ENCODE data around the gene CXXC1.

The CXXC1 gene

GRCh38 chr18:50284255-50284885, 3.1 kb downstream of the CXXC1 start:
- peaks cover 16% of the 10 kb centered on the region for H3K36me3 ChIP-seq (ENCODE audit: control insufficient read depth, insufficient read depth, low read length)
- 100% methylated on average over 2 of the region's 15 CpGs for WGBS (ENCODE audit: insufficient coverage, insufficient read length)
- H3K9me3 ChIP-seq (ENCODE audit: control insufficient read depth, insufficient read depth, low read length), result no peaks in the 10 kb centered on the region
- no peak overlapping the region for H3K4me3 ChIP-seq (ENCODE audit: low read length)
- no peaks in the 10 kb centered on the region for H3K27me3 ChIP-seq (ENCODE audit: control insufficient read depth, insufficient read depth, low read length)
- DNase-seq (ENCODE audit: low read depth, low spot score), result no peak
- H3K4me1 ChIP-seq (ENCODE audit: control insufficient read depth, insufficient read depth, low read length), result no peaks in the 10 kb centered on the region
- H3K27ac ChIP-seq (ENCODE audit: low read length), result no peak overlapping the region

- no peak overlapping the region for H3K27ac ChIP-seq (ENCODE audit: low read length)
- H3K27me3 ChIP-seq (ENCODE audit: control insufficient read depth, insufficient read depth, low read length), result no peaks in the 10 kb centered on the region
- peaks cover 16% of the 10 kb centered on the region for H3K36me3 ChIP-seq (ENCODE audit: control insufficient read depth, insufficient read depth, low read length)
- no peaks in the 10 kb centered on the region for H3K4me1 ChIP-seq (ENCODE audit: control insufficient read depth, insufficient read depth, low read length)
- no peak for DNase-seq (ENCODE audit: low read depth, low spot score)
- WGBS (ENCODE audit: insufficient coverage, insufficient read length), result no CpG with 5 or more reads among the region's 29 CpGs
- H3K4me3 ChIP-seq (ENCODE audit: low read length), result no peak overlapping the region
- no peaks in the 10 kb centered on the region for H3K9me3 ChIP-seq (ENCODE audit: control insufficient read depth, insufficient read depth, low read length)
Measured at GRCh38 chr18:50283469-50284209, 3.9 kb downstream of the CXXC1 start.

GRCh38 chr18:50282521-50283335, 4.8 kb downstream of the CXXC1 start:
- Histone ChIP-seq H3K9me3 (ENCODE audit: control insufficient read depth, insufficient read depth, low read length) (no peaks in the 10 kb centered on the region), H3K27me3 (ENCODE audit: control insufficient read depth, insufficient read depth, low read length) (no peaks in the 10 kb centered on the region), H3K4me1 (ENCODE audit: control insufficient read depth, insufficient read depth, low read length) (no peaks in the 10 kb centered on the region), H3K36me3 (ENCODE audit: control insufficient read depth, insufficient read depth, low read length) (peaks cover 16% of the 10 kb centered on the region), H3K4me3 (ENCODE audit: low read length) (no peak overlapping the region), H3K27ac (ENCODE audit: low read length) (no peak overlapping the region)
- WGBS (ENCODE audit: insufficient coverage, insufficient read length), result 100% methylated on average over 2 of the region's 42 CpGs
- no peak for DNase-seq (ENCODE audit: low read depth, low spot score)

- Histone ChIP-seq H3K36me3 (ENCODE audit: control insufficient read depth, insufficient read depth, low read length) (peaks cover 16% of the 10 kb centered on the region), H3K27ac (ENCODE audit: low read length) (no peak overlapping the region)
Measured at GRCh38 chr18:50281972-50282520, 5.4 kb downstream of the CXXC1 start.

GRCh38 chr18:50281295-50281971, 6.1 kb downstream of the CXXC1 start, which contains the start of gene MBD1:
Gene MBD1, minus strand, starts transcription at chr18:50281523. Its CDS starts 1,531 bp downstream, at chr18:50279992.
- H3K36me3 ChIP-seq (ENCODE audit: control insufficient read depth, insufficient read depth, low read length), result peaks cover 22% of the 10 kb centered on the region
- H3K27me3 ChIP-seq (ENCODE audit: control insufficient read depth, insufficient read depth, low read length), result no peaks in the 10 kb centered on the region
- DNase-seq (ENCODE audit: low read depth, low spot score), result peak; percentile 85
- H3K4me3 ChIP-seq (ENCODE audit: low read length), result peak within 1 kb of the TSS; percentile 82
- H3K9me3 ChIP-seq (ENCODE audit: control insufficient read depth, insufficient read depth, low read length), result no peaks in the 10 kb centered on the region
- H3K4me1 ChIP-seq (ENCODE audit: control insufficient read depth, insufficient read depth, low read length), result no peaks in the 10 kb centered on the region
- WGBS (ENCODE audit: insufficient coverage, insufficient read length), result no CpG with 5 or more reads among the region's 63 CpGs
- no peak within 1 kb of the TSS for H3K27ac ChIP-seq (ENCODE audit: low read length)

More at GRCh38 chr18:50281972-50282520, 5.4 kb downstream of the CXXC1 start:
- no peak for DNase-seq (ENCODE audit: low read depth, low spot score)
- Histone ChIP-seq H3K9me3 (ENCODE audit: control insufficient read depth, insufficient read depth, low read length) (no peaks in the 10 kb centered on the region), H3K4me3 (ENCODE audit: low read length) (peak overlapping the region; percentile 82; the same call in 1 of the 2 replicates), H3K27me3 (ENCODE audit: control insufficient read depth, insufficient read depth, low read length) (no peaks in the 10 kb centered on the region), H3K4me1 (ENCODE audit: control insufficient read depth, insufficient read depth, low read length) (no peaks in the 10 kb centered on the region)
- no CpG with 5 or more reads among the region's 35 CpGs for WGBS (ENCODE audit: insufficient coverage, insufficient read length)

- no peaks in the 10 kb centered on the region for H3K27me3 ChIP-seq (ENCODE audit: control insufficient read depth, insufficient read depth, low read length)
- H3K4me3 ChIP-seq (ENCODE audit: low read length), result peak overlapping the region; percentile 82
- no peaks in the 10 kb centered on the region for H3K4me1 ChIP-seq (ENCODE audit: control insufficient read depth, insufficient read depth, low read length)
- DNase-seq (ENCODE audit: low read depth, low spot score), result no peak
- H3K36me3 ChIP-seq (ENCODE audit: control insufficient read depth, insufficient read depth, low read length), result peaks cover 25% of the 10 kb centered on the region
- WGBS (ENCODE audit: insufficient coverage, insufficient read length), result no CpG with 5 or more reads among the region's 16 CpGs
- H3K9me3 ChIP-seq (ENCODE audit: control insufficient read depth, insufficient read depth, low read length), result no peaks in the 10 kb centered on the region
- no peak overlapping the region for H3K27ac ChIP-seq (ENCODE audit: low read length)
Measured at GRCh38 chr18:50280707-50281294, 6.7 kb downstream of the CXXC1 start.

GRCh38 chr18:50279752-50280151, 7.7 kb downstream of the CXXC1 start:
- no peak overlapping the region for H3K4me3 ChIP-seq (ENCODE audit: low read length)
- H3K9me3 ChIP-seq (ENCODE audit: control insufficient read depth, insufficient read depth, low read length), result no peaks in the 10 kb centered on the region
- no peaks in the 10 kb centered on the region for H3K27me3 ChIP-seq (ENCODE audit: control insufficient read depth, insufficient read depth, low read length)
- peaks cover 36% of the 10 kb centered on the region for H3K36me3 ChIP-seq (ENCODE audit: control insufficient read depth, insufficient read depth, low read length)
- no peak for DNase-seq (ENCODE audit: low read depth, low spot score)
- H3K27ac ChIP-seq (ENCODE audit: low read length), result no peak overlapping the region
- no CpG with 5 or more reads among the region's 7 CpGs for WGBS (ENCODE audit: insufficient coverage, insufficient read length)
- no peaks in the 10 kb centered on the region for H3K4me1 ChIP-seq (ENCODE audit: control insufficient read depth, insufficient read depth, low read length)

GRCh38 chr18:50277942-50278341, 9.6 kb downstream of the CXXC1 start:
- Histone ChIP-seq H3K4me1 (ENCODE audit: control insufficient read depth, insufficient read depth, low read length) (no peaks in the 10 kb centered on the region), H3K36me3 (ENCODE audit: control insufficient read depth, insufficient read depth, low read length) (peaks cover 39% of the 10 kb centered on the region), H3K9me3 (ENCODE audit: control insufficient read depth, insufficient read depth, low read length) (no peaks in the 10 kb centered on the region), H3K27me3 (ENCODE audit: control insufficient read depth, insufficient read depth, low read length) (no peaks in the 10 kb centered on the region), H3K4me3 (ENCODE audit: low read length) (no peak overlapping the region), H3K27ac (ENCODE audit: low read length) (no peak overlapping the region)
- no CpG with 5 or more reads among the region's 6 CpGs for WGBS (ENCODE audit: insufficient coverage, insufficient read length)
- DNase-seq (ENCODE audit: low read depth, low spot score), result no peak

- Histone ChIP-seq H3K4me1 (ENCODE audit: control insufficient read depth, insufficient read depth, low read length) (no peaks in the 10 kb centered on the region), H3K27me3 (ENCODE audit: control insufficient read depth, insufficient read depth, low read length) (no peaks in the 10 kb centered on the region), H3K9me3 (ENCODE audit: control insufficient read depth, insufficient read depth, low read length) (no peaks in the 10 kb centered on the region), H3K27ac (ENCODE audit: low read length) (no peak overlapping the region), H3K36me3 (ENCODE audit: control insufficient read depth, insufficient read depth, low read length) (peaks cover 45% of the 10 kb centered on the region), H3K4me3 (ENCODE audit: low read length) (no peak overlapping the region)
- no CpG with 5 or more reads among the region's 4 CpGs for WGBS (ENCODE audit: insufficient coverage, insufficient read length)
- DNase-seq (ENCODE audit: low read depth, low spot score), result no peak
Measured at GRCh38 chr18:50276452-50276851, 11.0 kb downstream of the CXXC1 start.

All from iPS DF 6.9 (cell line).